GM12801 (cell line): Measurements from ENCODE around the gene FAM3A.

Experiments
- TF ChIP-seq, protein P1 (sequence below): IDR thresholded peaks from one replicate; pipeline ENCODE4 v1.5.1; 2011; ENCODE audit warnings: control low read depth; ENCODE audit not compliant: insufficient read length; ENCODE audit errors: extremely low read depth

The FAM3A gene

DNA sequence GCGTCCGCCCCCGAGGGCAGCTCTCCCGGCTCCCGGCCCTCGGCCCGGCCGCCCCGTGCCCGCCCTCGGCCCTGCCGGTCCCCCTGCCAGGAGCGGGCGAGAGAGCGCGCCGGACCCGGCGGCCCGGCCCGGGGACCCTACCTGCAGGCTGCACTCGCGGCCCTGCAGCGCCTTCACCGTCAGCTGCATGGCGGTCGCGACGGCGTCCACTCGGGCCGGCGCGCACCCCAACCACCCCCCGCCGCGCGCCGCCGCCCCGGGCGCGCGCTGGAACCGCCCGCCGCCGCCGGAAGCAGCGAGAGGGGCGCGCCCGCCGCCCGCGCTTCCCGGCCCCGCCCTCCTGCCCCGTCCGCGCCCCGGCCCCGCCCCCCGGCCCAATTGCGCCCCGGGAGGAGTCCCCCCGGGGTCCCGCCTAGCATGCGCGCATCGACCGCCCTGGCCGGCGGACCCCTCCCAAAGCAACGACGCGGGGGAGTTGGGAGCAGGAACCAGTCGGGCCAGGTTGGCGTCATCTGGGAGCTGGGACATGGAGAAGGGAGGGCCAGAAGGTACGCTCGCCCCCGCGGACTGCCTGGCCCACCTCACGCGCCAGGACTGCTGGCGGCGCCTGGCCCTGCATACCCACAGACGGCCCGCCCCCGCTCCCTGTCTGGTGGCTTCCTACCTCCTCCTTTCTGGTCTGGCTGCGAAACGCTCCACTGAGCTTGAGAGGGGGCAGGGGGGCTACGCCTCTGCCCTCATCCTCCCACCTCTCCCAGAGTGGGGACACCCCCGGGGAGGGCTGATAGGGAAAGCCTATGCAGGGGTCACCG is 29.4 kb downstream of the FAM3A start, which contains the start of gene UBL4A:
Gene UBL4A, minus strand, starts transcription at position 220 of the 812 bp plus-strand sequence. Its CDS starts 31 bp downstream, at position 189.
- TF ChIP-seq, protein P1, sequence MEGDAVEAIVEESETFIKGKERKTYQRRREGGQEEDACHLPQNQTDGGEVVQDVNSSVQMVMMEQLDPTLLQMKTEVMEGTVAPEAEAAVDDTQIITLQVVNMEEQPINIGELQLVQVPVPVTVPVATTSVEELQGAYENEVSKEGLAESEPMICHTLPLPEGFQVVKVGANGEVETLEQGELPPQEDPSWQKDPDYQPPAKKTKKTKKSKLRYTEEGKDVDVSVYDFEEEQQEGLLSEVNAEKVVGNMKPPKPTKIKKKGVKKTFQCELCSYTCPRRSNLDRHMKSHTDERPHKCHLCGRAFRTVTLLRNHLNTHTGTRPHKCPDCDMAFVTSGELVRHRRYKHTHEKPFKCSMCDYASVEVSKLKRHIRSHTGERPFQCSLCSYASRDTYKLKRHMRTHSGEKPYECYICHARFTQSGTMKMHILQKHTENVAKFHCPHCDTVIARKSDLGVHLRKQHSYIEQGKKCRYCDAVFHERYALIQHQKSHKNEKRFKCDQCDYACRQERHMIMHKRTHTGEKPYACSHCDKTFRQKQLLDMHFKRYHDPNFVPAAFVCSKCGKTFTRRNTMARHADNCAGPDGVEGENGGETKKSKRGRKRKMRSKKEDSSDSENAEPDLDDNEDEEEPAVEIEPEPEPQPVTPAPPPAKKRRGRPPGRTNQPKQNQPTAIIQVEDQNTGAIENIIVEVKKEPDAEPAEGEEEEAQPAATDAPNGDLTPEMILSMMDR: no peak

DNA sequence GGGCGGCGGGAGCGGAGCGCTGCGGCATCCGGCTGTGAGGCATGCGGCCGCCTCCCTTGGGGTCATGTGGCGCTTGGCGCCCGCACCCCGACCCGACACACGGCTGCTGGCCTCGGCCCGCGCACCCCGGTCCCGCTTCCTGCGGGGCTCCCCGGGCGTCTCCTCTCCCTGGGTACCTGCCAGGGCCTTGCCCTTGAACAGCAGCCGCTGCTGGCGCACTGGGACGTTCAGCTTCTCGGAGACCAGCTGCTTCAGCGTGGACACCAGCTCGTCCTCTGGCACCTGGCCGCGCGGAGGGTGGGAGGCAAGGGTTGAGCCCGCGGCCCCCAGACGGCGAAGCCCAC is 30.0 kb downstream of the FAM3A start:
- TF ChIP-seq, protein P1: no peak

DNA sequence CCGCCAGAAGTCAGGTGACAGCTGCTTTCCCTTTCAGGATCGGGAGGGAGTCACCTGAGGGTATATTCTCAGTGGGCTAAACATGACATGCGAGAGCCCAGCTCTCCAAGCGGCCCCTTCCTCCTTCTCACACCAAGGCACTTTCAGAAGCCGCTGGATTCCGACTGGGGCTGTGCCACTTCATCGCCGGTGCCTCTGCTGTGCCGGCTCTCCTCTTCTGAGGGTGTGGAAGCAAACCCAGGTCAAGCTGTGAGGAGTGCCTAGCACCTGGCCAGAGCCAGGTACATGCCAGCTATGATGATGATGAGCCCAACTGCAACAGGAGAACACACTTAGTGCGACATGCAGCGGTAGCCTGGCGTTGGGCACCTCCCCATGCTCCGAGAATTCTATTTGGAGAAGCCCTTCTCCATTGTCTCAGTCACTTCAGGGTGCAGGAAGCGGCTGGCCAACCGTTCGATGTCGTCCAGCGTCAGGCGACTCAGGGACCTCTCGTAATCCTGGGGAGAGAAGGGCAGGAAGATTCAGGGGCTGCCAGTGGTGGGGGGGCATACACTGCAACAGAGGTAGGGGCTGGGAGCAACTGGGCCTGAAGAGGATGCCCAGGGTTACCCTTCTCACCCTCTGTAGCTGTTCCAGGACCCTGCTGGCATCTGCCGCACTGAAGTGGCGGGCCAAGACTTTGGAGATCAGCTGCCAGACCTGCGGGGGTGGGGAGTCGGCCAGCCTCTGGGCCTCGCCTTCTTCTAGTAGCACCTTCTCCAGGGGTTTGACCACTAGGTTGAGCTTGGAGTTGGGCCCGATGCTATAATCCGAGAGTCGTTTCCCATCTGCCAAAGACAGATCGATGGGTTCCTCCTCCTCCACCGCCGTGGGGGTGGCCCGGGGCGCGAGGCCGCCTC is 30.6 kb downstream of the FAM3A start:
- TF ChIP-seq, protein P1: no peak

DNA sequence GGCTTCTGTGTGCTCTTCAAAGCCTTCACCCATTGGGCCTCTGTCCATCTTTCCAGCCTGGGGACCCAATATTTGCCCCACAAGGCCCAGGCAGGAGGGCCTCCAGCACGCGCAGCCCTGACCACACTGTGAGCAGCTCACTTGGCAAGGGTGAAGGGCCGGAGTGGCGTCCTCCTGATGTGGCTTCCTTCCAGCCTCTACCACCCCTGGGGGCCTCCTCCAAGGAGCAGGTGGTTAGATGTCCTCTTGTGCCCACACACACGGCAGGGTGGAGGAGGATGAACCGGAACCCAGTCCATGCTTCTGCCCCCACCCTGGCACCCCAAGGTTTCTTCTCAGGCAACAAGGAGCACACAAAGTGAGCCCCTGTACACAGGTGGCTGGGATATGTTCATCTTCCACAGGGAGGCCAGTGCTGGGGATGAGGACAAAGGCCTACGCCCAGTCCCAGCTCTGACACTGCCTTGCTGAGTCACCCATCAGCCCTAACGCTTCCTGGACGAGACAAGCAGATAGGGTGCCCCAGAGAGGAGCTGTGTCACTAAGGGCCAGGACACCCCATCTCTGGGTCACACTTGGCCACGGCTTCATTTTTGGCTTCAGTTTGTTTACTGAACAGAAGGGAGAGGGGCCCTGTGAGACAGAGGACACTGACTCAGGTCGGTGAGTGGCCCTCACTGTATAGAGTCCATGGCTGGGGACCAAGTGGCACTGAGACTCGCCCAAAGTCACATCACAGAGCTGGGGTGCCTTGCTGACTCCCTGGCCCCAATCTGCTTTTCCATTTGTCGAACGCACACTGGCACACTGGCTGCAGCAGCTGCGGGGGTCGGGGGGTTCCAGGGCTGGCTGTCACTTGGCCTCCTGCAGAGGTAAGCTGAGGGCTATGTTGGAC is 31.5 kb downstream of the FAM3A start:
- TF ChIP-seq, protein P1: no peak

DNA sequence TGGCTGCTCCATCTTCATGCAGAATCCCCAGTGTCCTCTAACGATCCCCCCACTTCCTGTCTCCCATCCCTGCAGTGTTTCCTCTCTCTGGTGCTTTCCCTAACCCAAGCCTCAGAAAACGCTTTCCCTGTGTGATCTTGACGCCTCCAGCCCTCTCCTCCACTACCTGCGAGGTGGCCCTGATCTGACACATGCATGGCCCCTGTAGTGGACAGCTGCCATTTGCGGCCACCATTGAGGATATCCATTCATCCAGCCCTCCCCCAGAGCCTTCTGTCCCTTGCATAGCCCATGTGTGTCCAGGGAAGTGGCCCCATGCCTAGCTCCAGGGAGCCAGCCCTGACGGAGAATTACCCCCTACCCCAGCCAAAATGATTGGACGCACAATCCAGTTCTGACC is 32.7 kb downstream of the FAM3A start:
- TF ChIP-seq, protein P1: no peak

DNA sequence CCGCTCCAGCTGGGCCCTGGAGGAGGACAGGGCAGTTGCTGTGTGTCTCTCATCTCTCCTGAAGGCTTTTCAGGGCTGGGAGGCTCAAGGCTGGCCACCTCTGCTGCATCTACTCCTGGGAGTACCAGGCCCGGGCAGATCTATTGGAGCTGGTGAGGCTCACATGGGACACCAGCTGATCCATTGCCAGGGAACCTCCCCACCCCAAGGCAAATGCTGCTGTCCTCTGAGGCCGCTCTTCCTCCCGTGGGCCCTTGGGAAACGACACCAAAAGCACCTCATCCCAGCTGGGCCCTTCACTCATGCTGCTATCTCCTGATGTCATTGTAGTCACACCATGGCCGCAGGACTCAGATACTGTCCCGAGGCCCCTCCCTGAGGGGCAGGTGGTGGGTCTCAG is 33.2 kb downstream of the FAM3A start:
- TF ChIP-seq, protein P1: no peak
